Natural killer cell treated with Interleukin-12 subunit alpha and Interleukin-12 subunit beta and Interleukin-15 and Interleukin-18, amount 100 ng/mL, for 72 hours (primary cell): ENCODE data around the gene AHDC1. TPM values are rescaled to one million over a fixed set of nuclear protein-coding genes. Genes with fewer than 3 reads are reported as not detected.
"Not testable (repeated sequence)": the region's sequence is repeated elsewhere in the genome, so short reads cannot be mapped to it uniquely, and the experiment has no call there.

Source experiments
- ATAC-seq, 2 donors: fragments of 150-1000 bp; cut with Tn5 transposase in 1 of 2; sonication (Bioruptor Pico), chemical (Tn5 transposase) in 1 of 2; 2 replicates each; pipeline ENCODE4 v1.10.0; 2021
- DNase-seq: peaks from one replicate; pipeline ENCODE4 v3.0.0; 2022; ENCODE audit warnings: low spot score
- H3K27ac Mint-ChIP-seq, 2 donors: 1 replicate in 1 of 2; 2 replicates in 1 of 2; pipeline ENCODE4 v1.8.0; 2022; ENCODE audit warnings: mixed read lengths in 2 of 2, mild to moderate bottlenecking in 1 of 2, moderate library complexity in 1 of 2
- H3K27me3 Mint-ChIP-seq, 2 donors: 1 replicate in 1 of 2; 2 replicates in 1 of 2; pipeline ENCODE4 v1.8.0; 2022; ENCODE audit warnings: mixed read lengths in 2 of 2
- H3K36me3 Mint-ChIP-seq: one replicate; pipeline ENCODE4 v1.8.0; 2022; ENCODE audit warnings: mixed read lengths
- H3K4me1 Mint-ChIP-seq, 2 donors: 1 replicate in 1 of 2; 2 replicates in 1 of 2; pipeline ENCODE4 v1.8.0; 2022; ENCODE audit warnings: low read depth in 2 of 2, mixed read lengths in 2 of 2, mild to moderate bottlenecking in 1 of 2
- H3K4me3 Mint-ChIP-seq: one replicate; pipeline ENCODE4 v1.8.0; 2022; ENCODE audit warnings: mixed read lengths
- H3K9me3 Mint-ChIP-seq: 2 replicates; pipeline ENCODE4 v1.8.0; 2022; ENCODE audit warnings: mixed read lengths
- total RNA-seq, 2 donors: library from RNA; stranded (reverse); gene quantifications; one replicate each; pipeline ENCODE4 v1.2.3, GENCODE V29; 2022

Gene AHDC1
- 10 to 100 TPM; 38.8 to 42.9 TPM for total RNA-seq

GRCh38 chr1:27603681-27604578, at the start of gene AHDC1:
Gene AHDC1 (minus strand): TSS chr1:27604144. CDS start chr1:27552115, 52,029 bp downstream.
- H3K27ac Mint-ChIP-seq: peak within 1 kb of the TSS in 1 of 2 donors; percentile 54
- H3K36me3 Mint-ChIP-seq: no peaks in the 10 kb centered on the region
- peak within 1 kb of the TSS; percentile 94 for H3K4me3 Mint-ChIP-seq
- H3K9me3 Mint-ChIP-seq: no peaks in the 10 kb centered on the region
- no peaks in the 10 kb centered on the region for H3K27me3 Mint-ChIP-seq
- peaks cover 45 to 58% of the 10 kb centered on the region in 2 donors for H3K4me1 Mint-ChIP-seq
- DNase-seq: peak; percentile 94
- peak; percentile 87 for ATAC-seq

- H3K27me3 Mint-ChIP-seq: no peaks in the 10 kb centered on the region
- no peak overlapping the region for H3K27ac Mint-ChIP-seq
- ATAC-seq: no peak
These were observed 48.3 kb upstream of the AHDC1 start for GRCh38 chr1:27652111-27652864.

GRCh38 chr1:27650539-27651175, 46.7 kb upstream of the AHDC1 start:
- Mint-ChIP-seq H3K4me1 (peaks cover 19 to 26% of the 10 kb centered on the region in 2 donors), H3K4me3 (peak overlapping the region; percentile 28), H3K9me3 (no peaks in the 10 kb centered on the region), H3K36me3 (no peaks in the 10 kb centered on the region), H3K27ac (peak overlapping the region; percentile 52 to 89), H3K27me3 (no peaks in the 10 kb centered on the region)
- ATAC-seq (peak in 1 of 2 donors; percentile 45), DNase-seq (peak; percentile 42)

More at GRCh38 chr1:27652111-27652864, 48.3 kb upstream of the AHDC1 start:
- Mint-ChIP-seq H3K36me3 (no peaks in the 10 kb centered on the region), H3K4me3 (no peak overlapping the region), H3K9me3 (no peaks in the 10 kb centered on the region), H3K4me1 (peaks cover 16 to 26% of the 10 kb centered on the region in 2 donors)
- DNase-seq: no peak

GRCh38 chr1:27650171-27650538, 46.2 kb upstream of the AHDC1 start:
- DNase-seq (peak; percentile 44), ATAC-seq (peak in 1 of 2 donors; percentile 11)
- Mint-ChIP-seq H3K27ac (peak overlapping the region; percentile 52 to 89), H3K27me3 (no peaks in the 10 kb centered on the region), H3K4me1 (peaks cover 22 to 26% of the 10 kb centered on the region in 2 donors), H3K9me3 (no peaks in the 10 kb centered on the region), H3K4me3 (peak overlapping the region; percentile 28), H3K36me3 (no peaks in the 10 kb centered on the region)

GRCh38 chr1:27649306-27649635, 45.3 kb upstream of the AHDC1 start:
- DNase-seq (peak; percentile 34), ATAC-seq (no peak)
- H3K27ac Mint-ChIP-seq: no peak overlapping the region
- no peaks in the 10 kb centered on the region for H3K27me3 Mint-ChIP-seq
- peaks cover 24 to 25% of the 10 kb centered on the region in 2 donors for H3K4me1 Mint-ChIP-seq
- no peaks in the 10 kb centered on the region for H3K36me3 Mint-ChIP-seq
- H3K4me3 Mint-ChIP-seq: no peak overlapping the region
- no peaks in the 10 kb centered on the region for H3K9me3 Mint-ChIP-seq

GRCh38 chr1:27648602-27649305, 44.8 kb upstream of the AHDC1 start:
- no peak overlapping the region for H3K4me3 Mint-ChIP-seq
- no peak for DNase-seq
- no peak for ATAC-seq
- no peaks in the 10 kb centered on the region for H3K9me3 Mint-ChIP-seq
- no peak overlapping the region for H3K27ac Mint-ChIP-seq
- H3K4me1 Mint-ChIP-seq: peaks cover 29 to 30% of the 10 kb centered on the region in 2 donors
- H3K27me3 Mint-ChIP-seq: no peaks in the 10 kb centered on the region
- H3K36me3 Mint-ChIP-seq: no peaks in the 10 kb centered on the region

DNA sequence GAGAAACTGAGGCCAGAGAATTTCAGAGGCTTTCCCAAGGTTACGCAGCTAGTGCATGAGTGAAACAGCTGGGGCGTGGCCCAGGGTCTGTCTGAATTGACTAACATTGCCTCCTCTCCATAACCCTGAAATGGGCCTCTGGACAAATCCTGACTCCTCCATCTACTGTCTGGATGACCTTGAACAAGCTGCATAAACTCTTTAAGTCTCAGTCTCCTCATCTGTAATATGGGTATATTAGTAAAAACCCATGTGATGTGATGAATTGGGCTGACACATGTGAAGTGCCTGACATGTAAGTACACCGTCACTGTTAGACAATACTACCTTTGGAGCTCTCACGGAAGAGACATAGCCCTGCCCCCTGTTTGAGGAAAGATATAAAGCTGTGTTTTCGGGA, 43.4 kb upstream of the AHDC1 start:
- Mint-ChIP-seq H3K27me3 (no peaks in the 10 kb centered on the region), H3K4me3 (no peak overlapping the region), H3K4me1 (peaks cover 34 to 36% of the 10 kb centered on the region in 2 donors), H3K9me3 (no peaks in the 10 kb centered on the region), H3K27ac (no peak overlapping the region), H3K36me3 (no peaks in the 10 kb centered on the region)
- DNase-seq (no peak), ATAC-seq (no peak)

- Mint-ChIP-seq H3K4me1 (peaks cover 29 to 36% of the 10 kb centered on the region in 2 donors), H3K36me3 (no peaks in the 10 kb centered on the region), H3K27me3 (no peaks in the 10 kb centered on the region), H3K9me3 (no peaks in the 10 kb centered on the region), H3K4me3 (no peak overlapping the region), H3K27ac (peak overlapping the region; percentile 26 to 65)
- ATAC-seq (no peak), DNase-seq (peak; percentile 18)
These were observed 42.7 kb upstream of the AHDC1 start for GRCh38 chr1:27646676-27647075.

DNA sequence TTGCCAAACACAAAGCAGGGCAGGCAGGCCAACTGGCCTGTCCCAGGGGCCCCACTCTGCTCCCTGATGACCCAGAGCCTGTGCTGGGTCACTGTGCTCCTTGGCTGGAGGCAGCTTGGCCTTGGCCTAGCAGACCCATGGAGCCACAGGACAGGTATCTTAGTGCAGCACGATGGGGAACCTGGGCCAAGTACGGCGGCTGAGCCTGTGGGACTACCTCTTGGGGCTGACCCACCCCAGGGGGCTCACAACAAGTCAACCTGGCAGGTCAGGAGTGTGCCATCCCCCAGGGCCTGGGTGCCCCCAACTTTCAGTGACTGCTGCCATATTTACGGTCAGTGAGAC, 41.1 kb upstream of the AHDC1 start:
- no peak overlapping the region for H3K4me3 Mint-ChIP-seq
- ATAC-seq (no peak), DNase-seq (peak; percentile 46)
- peaks cover 21 to 23% of the 10 kb centered on the region in 2 donors for H3K4me1 Mint-ChIP-seq
- no peaks in the 10 kb centered on the region for H3K27me3 Mint-ChIP-seq
- peak overlapping the region in 1 of 2 donors; percentile 26 for H3K27ac Mint-ChIP-seq
- no peaks in the 10 kb centered on the region for H3K9me3 Mint-ChIP-seq
- no peaks in the 10 kb centered on the region for H3K36me3 Mint-ChIP-seq

- Mint-ChIP-seq H3K27ac (peak overlapping the region; percentile 67 to 90), H3K9me3 (no peaks in the 10 kb centered on the region), H3K4me1 (peaks cover 19 to 21% of the 10 kb centered on the region in 2 donors), H3K4me3 (no peak overlapping the region), H3K36me3 (no peaks in the 10 kb centered on the region), H3K27me3 (no peaks in the 10 kb centered on the region)
- ATAC-seq (no peak), DNase-seq (peak; percentile 0)
These were observed 40.6 kb upstream of the AHDC1 start for GRCh38 chr1:27644369-27645070.

DNA sequence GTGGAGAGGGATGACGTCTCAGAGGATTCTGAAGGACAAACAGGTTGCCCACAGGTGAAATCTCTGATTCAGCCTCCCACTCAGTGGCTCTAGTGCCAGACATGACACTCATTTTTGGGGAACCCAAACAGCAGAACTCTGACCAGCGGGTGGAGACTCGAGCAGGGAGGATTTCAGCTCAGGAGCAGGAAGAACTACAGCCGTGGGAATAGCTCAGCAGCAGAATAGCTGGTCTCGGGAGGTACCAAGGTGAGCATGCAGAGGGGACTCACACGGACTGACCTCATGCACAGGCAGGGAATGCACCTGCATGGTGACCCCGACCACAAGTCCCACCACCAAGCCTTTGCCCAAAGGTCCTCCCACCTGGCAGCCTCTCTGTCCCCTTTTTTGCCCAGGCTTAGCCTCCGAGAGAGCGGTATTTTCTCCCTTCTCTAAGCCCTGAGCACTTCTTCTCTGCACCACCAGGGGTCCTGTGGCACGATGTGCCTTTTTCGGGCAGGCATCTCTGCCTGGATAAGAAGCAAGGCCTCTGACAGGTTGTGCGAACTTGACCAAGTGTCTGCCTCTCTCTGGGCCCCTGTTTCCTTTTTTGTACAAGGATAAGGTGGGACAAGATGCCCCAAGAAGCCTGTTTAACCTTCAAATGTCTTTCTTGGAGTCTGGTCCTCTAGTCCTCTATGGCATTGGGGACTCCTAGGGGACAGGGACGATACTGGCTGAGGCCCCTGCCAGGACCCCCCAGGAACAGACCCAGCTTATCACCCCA, 39.8 kb upstream of the AHDC1 start:
- Mint-ChIP-seq H3K4me1 (peaks cover 19 to 27% of the 10 kb centered on the region in 2 donors), H3K27ac (peak overlapping the region; percentile 67 to 90), H3K9me3 (no peaks in the 10 kb centered on the region), H3K4me3 (no peak overlapping the region), H3K27me3 (no peaks in the 10 kb centered on the region), H3K36me3 (no peaks in the 10 kb centered on the region)
- DNase-seq (peak; percentile 81), ATAC-seq (peak; percentile 93)

- not testable (repeated sequence) for H3K27me3 Mint-ChIP-seq, H3K9me3 Mint-ChIP-seq, DNase-seq, ATAC-seq, H3K4me3 Mint-ChIP-seq, H3K36me3 Mint-ChIP-seq
- peak overlapping the region in 1 of 2 donors; percentile 53 for H3K27ac Mint-ChIP-seq
- peaks cover 35 to 40% of the 10 kb centered on the region in 2 donors for H3K4me1 Mint-ChIP-seq
These were observed 36.6 kb upstream of the AHDC1 start for GRCh38 chr1:27640514-27640913.
